Measurements from ENCODE around the gene FCER2.

The FCER2 gene

DNA sequence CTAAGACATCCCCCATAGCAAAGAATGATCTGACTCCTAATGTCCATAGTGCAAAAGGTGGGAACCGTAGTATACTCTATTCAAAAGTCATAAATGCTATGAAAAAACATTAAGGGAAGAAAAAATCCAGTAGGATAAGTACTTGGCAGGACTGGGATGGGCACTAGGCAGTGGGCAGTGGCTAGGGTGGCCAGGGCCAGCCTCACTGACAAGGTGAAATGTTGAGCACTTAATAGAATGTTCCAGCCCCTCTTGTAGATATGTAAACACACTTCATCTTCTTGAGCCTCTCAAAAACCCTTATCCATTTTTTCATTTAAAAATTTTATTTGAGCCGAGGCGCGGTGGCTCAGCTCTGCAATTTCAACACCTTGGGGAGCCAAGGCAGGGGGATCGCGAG lies 31.4 kb upstream of the FCER2 start:
- TF ChIP-seq, protein P1, sequence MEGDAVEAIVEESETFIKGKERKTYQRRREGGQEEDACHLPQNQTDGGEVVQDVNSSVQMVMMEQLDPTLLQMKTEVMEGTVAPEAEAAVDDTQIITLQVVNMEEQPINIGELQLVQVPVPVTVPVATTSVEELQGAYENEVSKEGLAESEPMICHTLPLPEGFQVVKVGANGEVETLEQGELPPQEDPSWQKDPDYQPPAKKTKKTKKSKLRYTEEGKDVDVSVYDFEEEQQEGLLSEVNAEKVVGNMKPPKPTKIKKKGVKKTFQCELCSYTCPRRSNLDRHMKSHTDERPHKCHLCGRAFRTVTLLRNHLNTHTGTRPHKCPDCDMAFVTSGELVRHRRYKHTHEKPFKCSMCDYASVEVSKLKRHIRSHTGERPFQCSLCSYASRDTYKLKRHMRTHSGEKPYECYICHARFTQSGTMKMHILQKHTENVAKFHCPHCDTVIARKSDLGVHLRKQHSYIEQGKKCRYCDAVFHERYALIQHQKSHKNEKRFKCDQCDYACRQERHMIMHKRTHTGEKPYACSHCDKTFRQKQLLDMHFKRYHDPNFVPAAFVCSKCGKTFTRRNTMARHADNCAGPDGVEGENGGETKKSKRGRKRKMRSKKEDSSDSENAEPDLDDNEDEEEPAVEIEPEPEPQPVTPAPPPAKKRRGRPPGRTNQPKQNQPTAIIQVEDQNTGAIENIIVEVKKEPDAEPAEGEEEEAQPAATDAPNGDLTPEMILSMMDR (IDR thresholded peaks at IDR 0.05; ENCODE audit: extremely low read depth, insufficient read depth, missing control alignments), result no peak
- in situ Hi-C loops (cut with MboI; ENCODE audit: low pct_unique_long_range_greater_than_20kb, low sequenced_read_pairs, unreplicated experiment), result no loop called here
- no peak for DNase-seq (ENCODE audit: low spot score)

DNA sequence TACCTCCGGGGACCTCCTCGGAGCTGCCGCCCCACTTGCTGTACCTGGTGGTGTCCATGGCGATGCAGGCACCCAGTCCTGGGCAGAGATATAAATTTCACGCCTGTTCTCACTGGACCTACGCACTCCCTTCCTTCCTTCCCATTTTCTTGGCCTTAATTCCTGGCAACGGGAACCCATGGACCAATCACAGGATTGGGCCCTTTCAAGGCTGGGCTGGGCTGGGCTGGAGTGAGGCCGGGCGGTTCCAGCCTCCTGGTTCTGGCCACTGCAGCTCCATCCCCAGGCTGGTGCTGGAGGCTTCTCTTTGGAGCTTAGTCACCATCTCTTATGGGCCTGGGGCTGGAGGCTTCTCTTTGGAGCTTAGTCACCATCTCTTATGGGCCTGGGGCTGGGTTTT lies 30.1 kb upstream of the FCER2 start, which contains the start of gene CLEC4G:
Gene CLEC4G (minus strand): TSS at position 66 of the 400 bp plus-strand sequence. CDS start 8 bp downstream, at position 58.
- DNase-seq (ENCODE audit: low spot score), result no peak
- TF ChIP-seq, protein P1 (IDR thresholded peaks at IDR 0.05; ENCODE audit: extremely low read depth, insufficient read depth, missing control alignments), result no peak
- in situ Hi-C loops (cut with MboI; ENCODE audit: low pct_unique_long_range_greater_than_20kb, low sequenced_read_pairs, unreplicated experiment), result no loop called here

DNA sequence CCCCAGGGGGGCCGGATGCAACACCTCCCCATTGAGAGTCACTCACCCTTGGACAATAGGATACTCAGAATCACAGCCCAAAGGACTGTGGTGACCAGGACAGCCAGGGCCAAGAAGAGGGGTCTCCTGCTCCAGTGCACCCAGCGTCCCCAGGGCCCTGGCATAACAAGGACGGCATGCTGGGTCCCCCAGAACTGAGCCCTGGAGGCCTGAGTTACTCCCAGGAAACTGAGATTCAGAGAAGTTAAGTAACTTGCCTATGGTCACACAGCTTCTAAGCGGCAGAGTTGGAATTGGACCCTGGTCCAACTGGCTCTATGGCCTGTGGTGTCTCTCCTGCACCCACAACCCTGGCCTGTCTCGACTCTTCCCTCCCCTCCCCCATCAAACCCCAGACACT lies 29.7 kb upstream of the FCER2 start:
- TF ChIP-seq, protein P1 (IDR thresholded peaks at IDR 0.05; ENCODE audit: extremely low read depth, insufficient read depth, missing control alignments), result no peak
- no peak for DNase-seq (ENCODE audit: low spot score)
- in situ Hi-C loops (cut with MboI; ENCODE audit: low pct_unique_long_range_greater_than_20kb, low sequenced_read_pairs, unreplicated experiment), result no loop called here

DNA sequence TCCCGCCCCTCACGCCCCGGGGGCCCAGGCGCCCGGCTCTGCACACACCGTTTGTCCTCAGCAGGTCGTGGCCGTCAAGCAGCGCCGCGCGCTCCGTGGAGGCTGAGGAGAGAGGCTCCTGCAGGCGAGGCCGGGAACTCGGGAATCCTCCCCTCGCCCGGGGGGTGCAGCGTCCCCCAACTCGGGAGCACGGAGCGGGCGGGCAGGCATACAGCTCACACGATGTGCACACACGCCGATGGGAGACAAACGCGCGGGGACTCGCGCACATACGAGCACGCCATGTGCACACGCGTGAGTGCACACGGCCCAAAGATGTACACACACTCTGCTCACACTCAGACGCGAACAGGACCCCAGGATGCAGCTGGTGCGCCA lies 29.3 kb upstream of the FCER2 start:
- TF ChIP-seq, protein P1 (IDR thresholded peaks at IDR 0.05; ENCODE audit: extremely low read depth, insufficient read depth, missing control alignments), result no peak
- no peak for DNase-seq (ENCODE audit: low spot score)
- in situ Hi-C loops (cut with MboI; ENCODE audit: low pct_unique_long_range_greater_than_20kb, low sequenced_read_pairs, unreplicated experiment), result no loop called here

DNA sequence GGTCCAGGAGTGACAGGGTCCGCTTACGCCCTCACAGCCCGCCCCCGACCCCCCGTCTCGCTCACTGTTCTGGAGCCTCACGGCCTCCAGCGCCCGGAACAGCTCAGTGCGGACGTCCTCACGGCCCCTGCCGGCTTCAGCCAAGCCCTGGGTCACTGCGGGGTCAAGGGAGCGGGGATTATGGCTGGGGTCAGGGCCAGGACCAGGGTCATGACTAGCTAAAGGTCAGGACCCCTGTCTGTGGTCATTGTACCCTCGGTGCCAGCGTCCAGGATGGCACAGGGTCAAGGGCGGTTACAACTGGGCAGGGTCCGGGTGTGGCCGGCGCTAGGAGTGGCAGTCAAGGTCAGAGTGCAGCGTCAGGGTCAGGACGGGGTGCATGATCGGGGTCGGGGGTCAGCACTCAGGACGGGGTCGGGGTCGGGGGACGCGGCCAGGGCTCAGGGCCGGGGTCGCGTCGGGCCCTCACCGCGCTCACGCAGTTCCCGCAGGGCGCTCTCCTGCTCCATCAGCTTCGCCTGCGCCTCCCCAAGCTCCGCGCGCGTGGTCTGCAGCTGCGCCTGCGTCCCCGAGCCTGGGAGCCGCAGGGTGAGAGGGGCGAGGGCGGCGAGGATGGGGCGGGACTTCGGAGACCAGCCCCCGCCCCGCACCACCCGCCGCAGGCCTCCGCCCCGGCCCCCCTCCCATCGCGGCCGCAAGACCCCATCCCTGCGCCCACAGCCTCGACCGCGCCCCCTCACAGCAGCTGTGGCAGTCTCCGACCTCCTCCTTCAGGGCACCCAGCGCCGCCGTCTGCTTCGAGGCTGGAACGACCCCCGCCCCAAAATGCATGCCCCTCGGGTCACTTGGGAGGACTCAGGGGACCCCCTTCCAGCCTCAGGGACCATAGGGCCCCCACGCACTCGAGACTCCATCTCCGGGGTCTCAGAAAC lies 28.6 kb upstream of the FCER2 start:
- in situ Hi-C loops (cut with MboI; ENCODE audit: low pct_unique_long_range_greater_than_20kb, low sequenced_read_pairs, unreplicated experiment), result no loop called here
- TF ChIP-seq, protein P1 (IDR thresholded peaks at IDR 0.05; ENCODE audit: extremely low read depth, insufficient read depth, missing control alignments), result no peak
- no peak for DNase-seq (ENCODE audit: low spot score)

DNA sequence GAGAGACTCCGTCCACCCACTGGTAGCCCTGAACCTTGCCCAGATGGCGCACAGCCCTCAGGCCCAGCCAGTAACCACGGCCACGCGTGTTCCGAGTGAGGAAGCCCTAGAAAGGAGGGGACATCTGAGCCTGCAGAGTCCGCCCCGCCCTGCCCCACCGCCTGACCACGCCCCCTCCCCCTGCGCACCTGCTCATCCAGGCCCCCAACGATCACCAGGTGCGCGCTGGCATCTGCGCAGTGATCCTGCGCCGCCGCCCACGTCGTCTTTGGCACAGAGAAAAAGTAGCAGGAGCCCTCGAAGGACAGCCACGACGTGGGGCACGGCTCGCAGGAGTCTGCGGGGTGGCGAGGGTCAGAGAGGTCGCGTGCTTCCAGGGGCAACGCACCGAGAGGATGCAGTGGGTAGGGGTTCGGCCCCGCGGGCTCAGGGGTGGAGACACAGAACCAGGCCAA lies 27.9 kb upstream of the FCER2 start:
- in situ Hi-C loops (cut with MboI; ENCODE audit: low pct_unique_long_range_greater_than_20kb, low sequenced_read_pairs, unreplicated experiment), result no loop called here
- DNase-seq (ENCODE audit: low spot score), result no peak
- TF ChIP-seq, protein P1 (IDR thresholded peaks at IDR 0.05; ENCODE audit: extremely low read depth, insufficient read depth, missing control alignments), result no peak

Measured in GM13977 (cell line).